ENCODE data around the gene DPAGT1.

DPAGT1 gene

DNA sequence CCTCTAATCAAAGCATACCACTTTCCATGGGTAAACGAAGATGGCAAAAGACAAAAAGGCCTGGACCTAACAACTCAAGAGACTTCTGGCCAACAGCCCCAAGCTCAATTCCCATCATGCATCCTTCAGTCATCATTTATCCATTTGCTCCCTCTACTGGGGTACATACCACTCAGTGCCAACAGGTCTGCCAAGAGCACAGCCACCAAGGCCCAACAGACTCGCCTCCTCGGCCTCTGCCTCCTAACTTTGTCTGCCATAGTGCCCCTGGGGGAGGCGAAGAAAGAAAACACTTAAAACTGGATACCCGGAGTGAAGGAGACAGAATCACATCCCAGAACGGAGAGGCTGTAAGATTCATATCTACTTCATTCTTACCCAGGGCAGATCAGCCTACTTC is 45.8 kb downstream of the DPAGT1 start:
- no peak for DNase-seq

GRCh38 chr11:119054418-119054817 is 47.2 kb downstream of the DPAGT1 start:
- no peak for DNase-seq

GRCh38 chr11:119052163-119052814 is 49.4 kb downstream of the DPAGT1 start:
- DNase-seq = no peak

DNA sequence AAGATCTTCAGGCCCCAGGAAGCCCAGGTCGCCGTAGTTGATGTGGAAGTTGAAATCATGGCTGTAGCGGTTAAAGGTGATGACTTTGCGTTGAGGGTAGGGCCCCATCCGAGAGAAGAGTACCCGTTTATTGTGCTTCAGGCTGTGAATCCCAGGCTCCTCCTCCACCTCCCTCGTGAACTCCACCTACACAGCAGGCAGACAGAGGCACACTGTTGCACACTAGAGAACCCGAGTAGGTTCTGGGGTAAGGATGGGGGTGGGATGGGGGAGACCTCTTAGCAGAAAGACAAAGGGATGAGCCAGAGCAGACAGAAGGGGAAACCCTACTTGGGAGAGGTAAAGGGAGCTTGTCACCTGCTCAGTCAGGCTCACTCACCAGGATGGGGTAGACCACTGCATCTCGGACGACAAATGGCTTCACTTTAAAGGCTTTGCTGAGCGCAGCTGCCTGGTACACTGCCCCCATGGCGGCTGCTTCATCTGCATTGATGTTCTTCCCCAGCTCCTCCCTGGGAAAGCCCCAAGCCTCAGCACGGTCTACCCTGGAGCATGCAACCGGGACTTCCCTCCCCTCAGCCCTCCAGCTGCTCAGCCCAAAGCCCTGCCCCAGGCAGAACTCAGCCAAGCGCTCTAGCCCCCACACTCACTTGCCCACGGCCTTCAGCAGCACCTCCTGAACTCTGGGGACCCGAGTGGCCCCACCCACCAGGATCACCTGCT is 50.1 kb downstream of the DPAGT1 start:
- no peak for DNase-seq

DNA sequence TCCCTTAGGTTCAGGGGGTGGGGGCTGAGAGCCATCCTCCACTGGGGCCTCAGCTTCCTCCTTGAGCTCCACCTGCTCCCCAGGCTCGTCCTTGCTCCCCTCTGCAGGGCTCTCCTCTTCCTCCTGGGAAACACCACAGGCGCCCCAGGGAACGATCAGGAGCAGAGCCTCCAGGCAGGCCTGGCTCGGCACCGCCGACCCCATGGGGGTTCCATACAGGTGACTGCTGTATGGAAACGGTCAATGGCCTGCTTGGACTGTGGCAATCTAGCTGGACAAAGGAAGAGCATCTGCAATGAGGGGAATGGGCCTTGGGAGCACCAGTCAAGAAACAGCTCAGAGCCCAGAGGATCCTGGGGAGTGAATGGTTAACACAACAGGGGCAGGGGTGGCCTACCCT is 52.6 kb downstream of the DPAGT1 start:
- DNase-seq = no peak

DNA sequence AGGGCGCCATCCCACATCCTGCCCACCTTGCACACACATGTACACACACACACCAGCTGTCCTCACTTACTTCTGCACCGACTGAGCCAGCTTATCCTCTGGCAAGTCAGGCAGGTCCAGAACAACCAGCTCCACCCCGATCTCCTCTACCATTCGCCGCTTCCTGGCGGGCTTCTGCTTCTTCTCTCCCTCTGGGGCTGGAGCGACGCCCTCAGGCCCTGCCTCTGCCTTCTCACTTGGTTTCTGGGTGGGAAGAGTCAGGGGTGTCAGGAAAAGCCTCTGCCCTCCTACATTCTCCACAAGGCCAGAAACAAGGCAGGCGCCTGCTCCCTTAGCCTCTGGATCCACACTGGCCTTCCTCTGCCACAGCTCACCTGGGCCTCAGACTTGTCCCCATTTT is 53.0 kb downstream of the DPAGT1 start:
- no peak for DNase-seq

DNA sequence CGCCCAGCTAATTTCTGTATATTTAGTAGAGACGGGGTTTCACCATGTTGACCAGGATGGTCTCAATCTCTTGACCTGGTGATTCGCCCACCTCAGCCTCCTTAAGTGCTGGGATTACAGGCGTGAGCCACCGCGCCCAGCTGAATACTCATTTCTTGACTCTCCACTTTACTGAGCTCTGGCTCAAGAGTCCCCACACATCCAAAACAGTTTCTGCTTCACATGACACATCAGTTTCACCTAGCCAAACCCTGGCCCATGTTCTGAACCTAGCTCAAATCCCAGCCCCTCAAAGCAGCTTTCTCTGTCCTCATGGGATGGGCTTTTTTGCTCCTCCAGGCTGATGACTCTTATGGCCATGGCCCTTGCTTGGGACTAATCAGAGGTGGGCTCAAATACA is 54.4 kb downstream of the DPAGT1 start:
- no peak for DNase-seq
